Smooth muscle cell (in vitro differentiated cells): ENCODE data around the gene CYSRT1. TPM values are rescaled to one million over a fixed set of nuclear protein-coding genes. Genes with fewer than 3 reads are reported as not detected.

Experiments used
- DNase-seq: peaks from one replicate; lab custom pipeline; 2025; ENCODE audit not compliant: unreplicated experiment; lab: John Stamatoyannopoulos, UW
- H2AFZ ChIP-seq: fragments of 200-600 bp; sonication (generic); 2 replicates; pipeline ENCODE4 v1.6.0; 2016; ENCODE audit warnings: antibody characterized with exemption, low read depth, mild to moderate bottlenecking
- H3F3A ChIP-seq: fragments of 200-600 bp; sonication (generic); 2 replicates; pipeline ENCODE4 v1.6.0; 2017; ENCODE audit warnings: antibody characterized with exemption, low read depth
- H3K27ac ChIP-seq: fragments of 200-600 bp; sonication (generic); 2 replicates; pipeline ENCODE4 v1.5.1; 2016; ENCODE audit warnings: low read depth, mild to moderate bottlenecking
- H3K27me3 ChIP-seq: fragments of 200-600 bp; sonication (generic); 2 replicates; pipeline ENCODE4 v1.6.1; 2016; ENCODE audit warnings: low read depth, mild to moderate bottlenecking
- H3K36me3 ChIP-seq: fragments of 200-600 bp; sonication (generic); 2 replicates; pipeline ENCODE4 v1.5.1; 2016; ENCODE audit warnings: low read depth
- H3K4me1 ChIP-seq: fragments of 200-600 bp; sonication (generic); 2 replicates; pipeline ENCODE4 v1.5.1; 2016; ENCODE audit warnings: low read depth
- H3K4me2 ChIP-seq: fragments of 200-600 bp; sonication (generic); 2 replicates; pipeline ENCODE4 v1.6.0; 2016; ENCODE audit warnings: mild to moderate bottlenecking
- H3K4me3 ChIP-seq: fragments of 200-600 bp; sonication (generic); 2 replicates; pipeline ENCODE4 v1.5.1; 2016; ENCODE audit warnings: mild to moderate bottlenecking
- H3K79me2 ChIP-seq: fragments of 200-600 bp; sonication (generic); 2 replicates; pipeline ENCODE4 v1.6.0; 2016; ENCODE audit warnings: low read depth, mild to moderate bottlenecking
- H3K9ac ChIP-seq: fragments of 200-600 bp; sonication (generic); 2 replicates; pipeline ENCODE4 v1.6.0; 2016; ENCODE audit warnings: low read depth
- H3K9me3 ChIP-seq: fragments of 200-600 bp; sonication (generic); replicated peaks from 2 replicates; pipeline ENCODE4 v1.5.1; 2016; ENCODE audit warnings: low read depth
- H4K20me1 ChIP-seq: fragments of 200-600 bp; sonication (generic); 2 replicates; pipeline ENCODE4 v1.6.0; 2016; ENCODE audit warnings: low read depth
- WGBS: methylation state at CpG from one replicate; pipeline ENCODE4 v1.1.7; 2016; ENCODE audit warnings: low lambda C conversion rate; 5-methylcytosine and 5-hydroxymethylcytosine counted together
- polyA plus RNA-seq: library from polyadenylated mRNA; unstranded; fragments of >200 nt; fragmentation: Nextera tagmentation; extraction: Ambion mirVana; gene quantifications from 2 replicates; pipeline ENCODE4 v1.2.1, GENCODE V29; 2016
- total RNA-seq: library from RNA; depleted of rRNA; stranded (reverse); fragments of >200 nt; gene quantifications from 2 replicates; pipeline ENCODE4 v1.2.3, GENCODE V29; 2014
- TF ChIP-seq, protein P1 (sequence below): fragments of 200-600 bp; sonication (generic); IDR thresholded peaks from 2 replicates; pipeline ENCODE4 v1.5.1; 2017; ENCODE audit warnings: borderline replicate concordance, mild to moderate bottlenecking, antibody characterized with exemption; ENCODE audit not compliant: insufficient read depth, poor library complexity, severe bottlenecking

CYSRT1 gene
- total and polyA plus RNA-seq, 2 experiments from 2014 or later = 2.3 to 2.4 TPM

DNA sequence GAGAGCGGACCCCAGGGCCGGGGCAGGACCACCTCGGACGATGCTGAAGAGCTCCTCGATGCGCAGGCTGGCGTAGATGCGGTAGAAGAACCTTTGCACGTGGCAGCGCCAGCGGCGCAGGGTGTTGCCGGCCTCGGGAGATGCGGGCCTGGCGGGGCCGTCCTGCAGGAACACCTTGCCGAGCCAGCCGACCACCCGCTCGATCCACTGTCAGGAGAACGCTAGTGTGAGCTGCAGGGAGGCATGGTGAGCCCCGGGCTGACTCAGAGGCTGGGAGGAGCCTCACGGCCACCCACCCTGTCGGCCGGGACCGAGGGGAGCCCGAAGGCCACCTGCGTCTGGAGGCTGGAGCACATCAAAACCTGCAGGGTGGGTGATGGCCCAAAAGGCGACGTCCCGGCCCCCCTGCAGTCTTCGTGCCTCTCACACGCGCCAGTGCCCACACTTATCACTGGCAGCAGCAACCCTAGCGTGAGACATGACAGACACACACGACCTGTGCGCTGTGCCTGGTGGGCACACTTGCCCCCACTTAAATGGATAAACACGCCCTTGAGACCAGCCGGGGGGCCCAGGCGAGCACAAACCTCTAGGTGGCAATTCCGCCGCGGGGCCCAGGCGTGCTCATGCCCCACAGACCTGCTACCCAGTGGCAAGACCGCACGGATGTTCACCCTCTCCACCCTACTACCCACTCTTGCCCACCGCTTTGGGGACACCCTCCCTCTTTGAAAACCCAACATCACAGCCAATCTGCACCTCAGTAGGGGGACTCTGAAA is 39.9 kb upstream of the CYSRT1 start:
- TF ChIP-seq, protein P1, sequence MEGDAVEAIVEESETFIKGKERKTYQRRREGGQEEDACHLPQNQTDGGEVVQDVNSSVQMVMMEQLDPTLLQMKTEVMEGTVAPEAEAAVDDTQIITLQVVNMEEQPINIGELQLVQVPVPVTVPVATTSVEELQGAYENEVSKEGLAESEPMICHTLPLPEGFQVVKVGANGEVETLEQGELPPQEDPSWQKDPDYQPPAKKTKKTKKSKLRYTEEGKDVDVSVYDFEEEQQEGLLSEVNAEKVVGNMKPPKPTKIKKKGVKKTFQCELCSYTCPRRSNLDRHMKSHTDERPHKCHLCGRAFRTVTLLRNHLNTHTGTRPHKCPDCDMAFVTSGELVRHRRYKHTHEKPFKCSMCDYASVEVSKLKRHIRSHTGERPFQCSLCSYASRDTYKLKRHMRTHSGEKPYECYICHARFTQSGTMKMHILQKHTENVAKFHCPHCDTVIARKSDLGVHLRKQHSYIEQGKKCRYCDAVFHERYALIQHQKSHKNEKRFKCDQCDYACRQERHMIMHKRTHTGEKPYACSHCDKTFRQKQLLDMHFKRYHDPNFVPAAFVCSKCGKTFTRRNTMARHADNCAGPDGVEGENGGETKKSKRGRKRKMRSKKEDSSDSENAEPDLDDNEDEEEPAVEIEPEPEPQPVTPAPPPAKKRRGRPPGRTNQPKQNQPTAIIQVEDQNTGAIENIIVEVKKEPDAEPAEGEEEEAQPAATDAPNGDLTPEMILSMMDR = no peak
- Histone ChIP-seq H2AFZ (no peak overlapping the region), H3K27me3 (no peaks in the 10 kb centered on the region), H3F3A (peaks cover 9% of the 10 kb centered on the region), H4K20me1 (peaks cover 9% of the 10 kb centered on the region), H3K9me3 (no peaks in the 10 kb centered on the region), H3K27ac (no peak overlapping the region), H3K9ac (no peak overlapping the region), H3K4me3 (no peak overlapping the region), H3K36me3 (no peaks in the 10 kb centered on the region), H3K79me2 (peaks cover 27% of the 10 kb centered on the region), H3K4me2 (no peak overlapping the region), H3K4me1 (peaks cover 18% of the 10 kb centered on the region)
- 95% methylated on average over 44 of the region's 48 CpGs for WGBS
- DNase-seq = no peak

DNA sequence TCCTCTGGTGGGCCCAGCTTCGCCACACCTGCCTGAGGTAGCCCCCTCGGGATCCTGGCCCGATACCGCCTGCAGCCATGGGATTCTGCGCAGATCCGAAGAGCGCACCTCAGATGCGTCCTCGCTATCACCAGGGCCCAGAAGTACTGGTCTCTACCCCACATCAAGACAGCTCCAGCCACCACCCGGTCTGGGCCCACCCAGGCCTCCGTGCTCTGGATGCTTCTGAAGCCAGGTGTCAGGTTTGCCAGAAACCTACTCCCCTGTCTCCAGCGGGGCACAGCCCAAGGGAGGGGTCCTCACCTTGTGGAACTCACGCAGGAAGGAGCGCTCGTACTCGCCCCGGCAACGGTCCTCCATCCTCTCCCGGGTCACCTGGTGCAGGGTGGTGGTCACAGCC is 39.1 kb upstream of the CYSRT1 start:
- no peak overlapping the region for H3K9ac ChIP-seq
- no peak overlapping the region for H2AFZ ChIP-seq
- peaks cover 10% of the 10 kb centered on the region for H4K20me1 ChIP-seq
- H3K27ac ChIP-seq = no peak overlapping the region
- no peak overlapping the region for H3K4me2 ChIP-seq
- no peak for DNase-seq
- H3K27me3 ChIP-seq = no peaks in the 10 kb centered on the region
- H3K4me1 ChIP-seq = peaks cover 18% of the 10 kb centered on the region
- no peaks in the 10 kb centered on the region for H3K36me3 ChIP-seq
- no peaks in the 10 kb centered on the region for H3K9me3 ChIP-seq
- H3F3A ChIP-seq = peaks cover 12% of the 10 kb centered on the region
- H3K79me2 ChIP-seq = peaks cover 36% of the 10 kb centered on the region
- TF ChIP-seq, protein P1 = no peak
- 94% methylated on average over 19 of the region's 19 CpGs for WGBS
- H3K4me3 ChIP-seq = no peak overlapping the region

DNA sequence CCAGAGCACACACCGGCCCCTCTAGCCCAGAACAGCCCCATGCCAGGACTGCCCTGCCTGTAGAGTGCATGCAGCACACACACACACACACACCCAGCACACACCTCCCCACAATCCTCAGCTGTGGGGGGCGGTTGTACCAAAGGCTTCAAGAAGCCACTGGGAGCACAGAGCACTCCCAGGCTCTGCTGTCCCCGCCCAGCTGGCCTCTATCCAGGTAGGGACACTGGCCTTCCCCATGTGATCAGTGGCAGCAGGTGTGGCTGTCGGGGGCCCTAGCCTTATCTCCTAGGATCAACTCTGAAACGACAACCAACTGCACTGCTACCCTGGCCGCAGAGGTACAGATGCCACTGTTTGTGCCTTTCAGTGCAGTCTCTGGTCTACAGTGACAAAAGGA is 38.6 kb upstream of the CYSRT1 start:
- no peak overlapping the region for H3K9ac ChIP-seq
- H3K36me3 ChIP-seq = no peaks in the 10 kb centered on the region
- no peak overlapping the region for H3K27ac ChIP-seq
- peaks cover 10% of the 10 kb centered on the region for H4K20me1 ChIP-seq
- H2AFZ ChIP-seq = no peak overlapping the region
- TF ChIP-seq, protein P1 = no peak
- H3F3A ChIP-seq = peaks cover 12% of the 10 kb centered on the region
- H3K79me2 ChIP-seq = peaks cover 39% of the 10 kb centered on the region
- H3K9me3 ChIP-seq = no peaks in the 10 kb centered on the region
- DNase-seq = no peak
- H3K4me3 ChIP-seq = no peak overlapping the region
- 90% methylated on average over 6 of the region's 6 CpGs for WGBS
- peak overlapping the region; percentile 100 for H3K4me2 ChIP-seq
- no peaks in the 10 kb centered on the region for H3K27me3 ChIP-seq
- H3K4me1 ChIP-seq = peaks cover 18% of the 10 kb centered on the region

DNA sequence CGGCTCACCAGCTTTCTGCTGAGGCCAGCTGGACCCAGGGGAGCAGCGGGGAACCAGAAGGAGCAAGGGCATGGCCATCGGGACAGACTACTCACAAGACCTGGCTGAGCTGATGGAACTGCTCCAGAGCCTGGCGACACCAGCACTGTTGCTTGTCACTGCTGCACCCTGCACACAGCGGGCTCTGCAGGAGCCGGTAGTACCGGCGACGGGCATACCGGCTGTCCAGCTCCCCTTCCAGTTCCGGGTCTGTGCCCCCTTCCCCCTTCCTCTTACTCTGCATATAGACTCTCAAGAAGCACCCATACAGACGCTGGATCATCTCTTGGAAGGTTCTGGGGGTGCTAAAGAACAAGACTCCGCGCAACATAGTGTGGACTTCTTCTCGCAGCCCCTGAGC is 37.6 kb upstream of the CYSRT1 start:
- TF ChIP-seq, protein P1 = no peak
- Histone ChIP-seq H3K36me3 (no peaks in the 10 kb centered on the region), H3K9ac (peak overlapping the region; percentile 96), H3K27me3 (no peaks in the 10 kb centered on the region), H3K4me2 (peak overlapping the region; percentile 100), H2AFZ (no peak overlapping the region), H3K27ac (no peak overlapping the region), H4K20me1 (peaks cover 10% of the 10 kb centered on the region), H3K4me3 (peak overlapping the region; percentile 88), H3K79me2 (peaks cover 39% of the 10 kb centered on the region), H3K4me1 (peaks cover 18% of the 10 kb centered on the region), H3F3A (peaks cover 12% of the 10 kb centered on the region), H3K9me3 (no peaks in the 10 kb centered on the region)
- DNase-seq = no peak
- WGBS = 93% methylated on average over 14 of the region's 15 CpGs
